ENCODE data around the gene ADORA1.
A peak's percentile ranks its signal among the peaks of the same experiment; 100 is the strongest.

ADORA1 gene

DNA sequence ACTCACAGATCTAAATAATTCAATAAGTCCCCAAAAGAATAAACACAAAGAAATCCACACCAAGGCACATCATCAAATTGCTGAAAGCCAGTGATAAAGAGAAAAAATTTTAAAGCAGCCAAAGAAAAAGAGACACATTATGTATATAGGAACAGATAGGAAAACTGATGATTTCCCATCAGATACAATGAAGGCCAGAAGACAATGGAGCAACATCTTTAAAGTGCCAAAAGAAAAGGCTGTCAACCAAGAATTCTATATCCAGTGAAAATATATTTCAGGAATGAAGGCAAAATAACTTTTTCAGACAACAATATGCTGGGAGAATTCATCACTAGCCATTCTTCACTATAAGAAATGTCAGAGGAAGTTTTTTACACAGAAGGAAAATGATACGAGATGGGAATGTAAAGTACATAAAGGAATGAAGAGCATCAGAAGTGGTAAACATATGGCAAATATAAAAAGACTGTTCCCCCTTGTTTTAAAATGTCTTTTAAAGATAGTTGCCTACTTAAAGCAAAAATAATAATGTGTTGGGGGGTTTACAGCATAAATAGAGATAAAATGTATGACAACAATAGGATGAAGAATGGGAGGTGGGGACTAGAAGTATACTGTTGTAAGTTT lies 32.4 kb upstream of the ADORA1 start:
- no peak for DNase-seq

DNA sequence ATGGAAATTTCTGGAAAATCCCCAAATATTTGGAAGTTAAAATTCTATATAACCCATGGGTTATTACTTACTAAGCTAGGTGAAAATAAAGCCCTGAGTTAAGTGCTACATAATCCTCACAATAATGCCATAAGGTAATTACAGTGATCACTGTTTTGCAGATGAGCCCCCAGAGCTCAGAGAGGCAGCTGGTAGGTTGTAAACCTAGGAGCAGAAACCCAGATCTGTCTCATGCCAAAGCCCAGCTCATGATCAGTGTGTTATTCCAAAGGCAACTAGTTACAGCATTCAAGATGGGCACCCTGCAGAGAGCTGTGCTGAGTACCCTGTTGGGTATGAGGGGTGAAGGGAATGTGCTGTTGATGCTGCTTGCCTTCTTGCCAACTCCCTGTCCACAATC lies 31.0 kb upstream of the ADORA1 start:
- DNase-seq, result no peak

DNA sequence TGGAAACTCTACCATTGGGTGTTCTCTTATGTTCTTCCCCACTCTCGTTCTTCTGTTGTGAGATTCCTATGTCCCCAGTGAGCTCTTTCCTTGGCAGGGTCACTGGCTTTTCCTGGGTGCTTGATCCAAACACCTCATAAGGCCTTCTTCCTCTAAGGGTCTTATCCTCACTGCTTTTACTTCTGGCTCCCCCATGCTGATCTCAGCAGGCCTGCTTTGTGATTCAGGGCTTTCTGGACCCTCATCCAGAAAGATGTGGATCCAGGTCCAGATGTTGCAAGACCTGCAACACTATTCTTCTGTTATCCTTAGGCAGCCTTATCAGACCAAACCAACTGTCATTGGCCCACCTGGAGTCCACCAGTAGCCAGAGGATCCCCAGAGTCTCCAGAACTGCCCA lies 30.5 kb upstream of the ADORA1 start:
- DNase-seq, result no peak

DNA sequence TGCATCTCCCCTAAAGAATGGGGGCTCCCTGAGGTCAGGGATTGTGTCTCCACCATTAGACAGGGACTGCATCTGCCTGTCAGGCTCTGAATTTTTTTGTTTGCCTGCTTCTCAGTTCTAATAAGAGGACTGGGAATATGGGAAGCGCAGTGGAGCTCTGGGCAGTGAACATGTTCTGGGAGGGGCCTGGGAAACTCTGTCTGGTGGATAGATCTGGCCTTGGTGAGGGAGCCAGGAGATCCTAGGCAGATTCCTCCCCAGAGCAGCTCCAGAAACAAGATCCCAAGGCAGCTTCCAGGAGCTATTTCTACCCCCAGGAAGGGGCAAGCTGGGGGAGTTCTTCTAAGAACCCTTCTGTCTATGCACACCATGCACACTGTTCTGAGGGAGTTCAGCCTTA lies 29.1 kb upstream of the ADORA1 start:
- no peak for DNase-seq

DNA sequence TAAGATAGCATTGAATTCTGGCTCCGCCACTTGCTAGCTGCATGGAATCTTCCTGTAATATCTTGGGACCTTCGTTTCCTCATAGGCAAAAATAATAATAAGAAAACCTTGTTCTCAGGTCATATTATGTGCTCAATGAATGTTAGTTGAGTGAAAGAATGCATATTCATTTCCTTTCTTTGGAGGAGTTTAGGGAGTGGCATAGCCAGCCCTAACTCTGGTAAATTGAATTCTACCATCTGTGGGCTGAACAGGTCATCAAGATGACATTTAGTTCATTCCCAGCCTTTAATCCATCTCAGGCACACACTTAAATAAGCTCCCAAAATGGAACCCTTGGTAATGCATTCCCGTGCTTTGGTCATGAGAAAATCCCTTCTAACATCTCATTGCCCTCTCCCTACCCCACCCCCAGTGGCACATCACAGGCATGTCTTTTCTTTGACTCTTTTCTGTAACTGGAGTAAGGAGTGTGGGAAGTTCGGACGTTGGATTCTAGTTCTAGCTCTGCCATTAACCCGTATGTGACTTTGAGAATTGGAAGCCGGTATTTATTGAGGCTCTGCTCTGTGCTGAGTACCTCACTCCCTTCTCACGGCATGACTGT lies 28.5 kb upstream of the ADORA1 start:
- no peak for DNase-seq

DNA sequence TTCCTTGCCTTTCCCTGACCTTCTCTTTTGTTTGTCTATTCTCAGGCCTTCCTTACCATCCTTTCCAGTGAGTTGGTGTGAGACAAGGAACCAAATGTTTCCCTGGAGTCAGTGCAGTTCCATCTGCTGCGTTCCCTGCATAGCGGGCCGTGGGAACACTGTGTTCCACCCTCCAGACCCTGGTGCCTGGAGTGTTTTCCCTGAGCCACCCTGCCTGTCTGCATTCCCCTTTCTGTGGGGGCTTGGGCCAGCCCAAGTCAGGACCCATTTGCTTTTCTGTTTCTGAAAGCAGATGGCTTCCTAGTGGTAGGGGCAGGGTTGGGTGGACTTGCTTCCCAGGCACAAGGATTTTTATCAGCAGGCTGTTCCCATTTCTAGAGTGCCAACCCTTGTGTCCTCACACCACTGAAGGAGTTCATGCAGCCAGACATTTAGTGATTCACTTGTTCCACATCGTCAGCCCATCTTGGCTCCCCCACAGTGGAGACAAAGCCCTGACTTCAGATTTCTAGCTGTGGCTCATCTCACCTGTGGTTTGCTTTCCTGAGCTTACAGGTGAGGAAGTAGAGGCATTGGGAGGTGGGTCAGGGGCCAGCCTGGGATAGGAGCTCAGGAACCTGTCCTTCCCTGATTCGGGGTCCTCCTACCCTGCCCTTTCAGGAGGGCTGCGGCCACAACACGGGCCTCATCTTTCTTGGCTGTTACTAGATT lies 27.6 kb upstream of the ADORA1 start:
- DNase-seq, result no peak

DNA sequence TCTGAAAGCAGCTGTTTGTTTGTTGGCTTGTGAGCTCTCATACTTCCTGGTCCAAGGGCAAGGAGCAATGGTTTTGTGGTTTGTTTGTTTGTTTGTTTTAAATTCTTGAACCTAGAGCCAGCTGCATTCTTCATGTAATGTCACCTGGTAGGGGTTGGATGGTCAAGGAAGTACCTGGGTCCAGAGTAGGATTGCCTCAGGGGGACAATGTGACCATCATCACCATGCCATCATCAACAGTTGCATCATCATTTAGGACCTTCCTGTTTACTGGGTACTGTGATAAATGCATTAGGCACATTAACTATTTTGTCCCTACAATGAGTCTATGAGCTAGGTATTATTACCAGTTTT lies 27.0 kb upstream of the ADORA1 start:
- DNase-seq, result no peak

DNA sequence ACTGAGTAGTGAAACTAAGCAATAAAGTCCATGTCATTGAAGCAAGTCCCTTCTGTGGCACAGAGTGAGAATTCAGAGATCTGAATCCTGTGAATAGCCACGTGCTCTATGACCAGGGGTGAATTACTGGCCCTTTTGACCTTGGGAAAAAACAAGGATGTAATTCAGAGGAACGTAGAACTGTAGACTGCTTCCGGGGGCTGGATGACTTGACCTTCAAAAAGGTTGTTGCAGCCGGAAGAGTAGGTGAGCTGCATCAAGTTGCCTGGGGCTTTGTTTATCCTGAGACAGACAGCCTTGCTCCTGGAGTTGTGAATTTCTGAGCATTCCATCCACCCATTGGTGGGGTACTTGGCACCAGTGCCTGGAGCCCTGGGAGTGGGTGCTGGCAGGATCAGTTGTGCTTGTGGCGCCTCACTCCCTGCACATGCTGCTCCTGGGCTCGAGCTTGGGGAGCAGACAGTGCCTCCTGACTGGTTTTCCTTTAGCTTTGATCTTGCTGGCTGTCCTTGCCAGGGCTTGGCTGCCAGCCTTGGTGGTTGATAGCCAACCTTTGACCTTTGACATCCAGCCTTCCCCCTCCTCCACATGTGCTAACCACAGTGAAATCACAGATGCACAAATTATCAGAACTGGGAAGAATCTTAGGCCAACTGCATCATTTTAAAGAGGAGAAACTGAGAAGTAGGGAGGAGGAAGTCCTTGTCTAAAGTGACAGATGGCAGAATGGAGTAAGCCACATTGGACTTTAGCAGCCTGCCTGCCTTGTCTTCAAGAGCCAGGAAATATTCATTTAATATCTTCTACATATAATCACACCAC lies 25.5 kb upstream of the ADORA1 start:
- no peak for DNase-seq

DNA sequence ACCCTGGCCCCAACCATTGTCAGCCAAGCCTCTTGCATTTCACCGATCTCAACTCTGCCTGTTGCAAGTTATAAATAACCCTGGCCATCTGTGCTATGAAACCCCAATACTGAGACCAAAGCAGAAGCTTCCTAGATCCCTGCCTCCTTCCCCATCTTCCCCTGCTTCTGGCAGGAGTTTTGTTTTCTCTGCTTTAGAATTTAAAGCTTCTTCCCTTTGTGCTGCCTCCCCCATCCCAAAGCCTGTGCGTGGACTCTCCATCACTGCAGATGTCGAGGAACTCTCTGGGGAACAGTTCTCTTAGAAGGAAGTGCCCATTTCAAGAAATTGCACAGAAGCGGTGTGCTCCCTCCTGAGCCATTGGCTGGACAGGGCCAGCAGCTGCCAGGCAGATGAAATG lies 24.3 kb upstream of the ADORA1 start:
- DNase-seq, result no peak

DNA sequence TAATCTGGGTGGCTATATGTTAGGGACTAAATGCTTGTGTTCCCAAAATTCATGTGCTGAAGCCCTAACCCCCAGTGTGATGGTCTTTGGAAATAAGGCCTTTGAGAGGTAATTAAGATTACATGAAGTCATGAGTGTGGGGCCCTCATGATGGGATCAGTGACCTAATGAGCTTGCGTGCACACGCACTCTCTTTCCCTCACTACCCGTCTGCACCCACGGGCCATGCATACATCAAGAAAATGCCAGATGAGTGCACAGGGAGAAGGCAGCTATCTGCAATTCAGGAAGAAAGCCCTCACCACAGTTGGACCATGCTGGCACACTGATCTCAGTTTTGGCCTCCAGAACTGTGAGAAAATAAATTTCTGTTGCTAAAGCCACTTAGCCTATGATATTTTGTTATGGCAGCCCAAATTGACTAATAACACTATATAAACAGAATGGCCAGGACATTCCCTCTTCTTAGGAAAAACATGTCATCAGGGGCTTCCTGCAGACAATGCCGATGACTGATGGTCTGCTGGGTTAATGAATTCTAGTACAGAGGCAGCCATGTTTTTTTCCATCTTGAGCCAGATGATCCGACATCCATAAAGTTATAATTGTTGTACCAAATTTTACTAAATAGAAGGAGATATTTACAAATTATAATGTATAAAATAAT lies 23.6 kb upstream of the ADORA1 start:
- no peak for DNase-seq

DNA sequence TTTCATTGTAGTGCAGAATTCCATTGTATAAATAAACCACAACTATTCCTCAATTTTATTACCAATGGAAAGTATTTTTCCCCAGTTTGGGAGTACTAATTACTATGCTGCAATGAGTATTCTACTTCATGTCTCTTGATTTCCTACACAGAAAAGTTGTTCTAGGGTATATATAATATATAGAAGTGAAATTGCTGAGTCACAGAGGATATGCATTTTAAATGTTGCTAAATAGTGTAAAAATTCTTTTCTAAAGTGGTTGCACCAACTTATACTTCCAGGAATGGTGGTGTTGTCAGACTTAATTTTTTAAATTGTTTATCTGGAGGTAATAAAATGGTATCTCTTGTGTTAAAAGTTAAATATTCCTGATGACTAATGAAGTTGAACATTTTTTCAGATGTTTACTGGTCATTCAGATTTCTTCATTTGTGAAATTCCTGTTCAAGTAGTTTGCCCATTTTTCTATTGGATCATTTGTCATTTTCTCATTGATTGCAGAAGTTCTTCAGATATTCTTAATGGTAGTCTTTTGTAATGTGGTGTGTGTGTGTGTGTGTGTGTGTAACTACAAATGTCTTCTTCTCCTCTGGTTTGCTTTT lies 22.6 kb upstream of the ADORA1 start:
- no peak for DNase-seq

DNA sequence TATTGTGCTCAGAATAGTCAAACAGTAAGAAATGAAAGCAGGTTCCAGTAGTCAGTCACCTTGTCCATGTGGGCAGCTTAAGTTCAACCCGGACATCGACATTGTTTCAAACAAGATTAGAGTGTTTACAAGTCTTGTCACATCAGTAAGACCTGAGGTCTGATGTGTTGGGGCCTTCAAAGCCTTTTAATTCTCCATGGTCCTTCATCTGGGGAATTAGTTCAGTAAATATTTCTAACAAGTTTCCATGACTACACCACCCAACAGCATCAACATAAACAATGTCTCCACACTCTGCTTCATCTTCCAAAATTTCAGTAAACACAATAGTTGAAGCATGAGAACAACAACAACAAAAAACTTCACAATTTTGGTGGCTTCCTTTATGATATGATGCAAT lies 15.1 kb upstream of the ADORA1 start:
- no peak for DNase-seq

DNA sequence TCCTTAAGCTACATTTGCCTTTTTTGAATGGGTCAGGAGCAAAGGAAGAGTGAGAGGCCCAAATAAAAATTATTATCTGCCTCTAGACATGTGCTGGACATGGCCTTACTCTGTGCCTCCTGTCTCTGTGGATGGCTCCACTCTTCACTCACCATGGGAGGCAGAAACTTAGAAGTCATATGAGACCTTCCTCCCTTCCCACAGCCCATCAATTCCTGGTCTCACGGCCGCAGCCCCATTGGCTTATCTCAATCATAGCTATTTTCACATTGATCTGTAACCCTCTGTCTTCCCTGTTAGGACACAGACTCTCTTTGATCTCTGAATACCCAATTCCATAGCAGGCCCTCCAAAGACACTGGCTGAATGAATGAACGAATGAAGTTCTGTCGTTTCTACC lies 14.2 kb upstream of the ADORA1 start:
- DNase-seq, result no peak

DNA sequence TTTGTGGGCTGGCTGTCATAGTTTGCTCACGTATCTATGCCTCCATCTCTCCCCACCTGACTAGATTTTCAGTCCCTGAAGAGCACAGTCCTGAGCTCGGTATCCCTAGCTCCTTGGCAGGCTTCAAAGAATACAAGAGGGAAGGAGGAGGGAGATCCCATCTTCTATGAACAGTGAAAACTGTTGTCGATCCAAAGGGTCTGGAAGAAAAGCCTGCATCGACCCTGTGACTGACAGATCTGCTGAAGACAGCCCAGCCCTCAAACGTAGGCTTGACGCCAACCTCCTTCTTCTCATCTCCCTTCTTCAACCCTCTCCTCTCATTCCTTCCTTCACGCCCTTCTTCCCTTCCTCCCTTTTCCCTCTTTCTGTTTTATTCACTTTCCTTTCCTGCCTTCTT lies 13.3 kb upstream of the ADORA1 start:
- no peak for DNase-seq

DNA sequence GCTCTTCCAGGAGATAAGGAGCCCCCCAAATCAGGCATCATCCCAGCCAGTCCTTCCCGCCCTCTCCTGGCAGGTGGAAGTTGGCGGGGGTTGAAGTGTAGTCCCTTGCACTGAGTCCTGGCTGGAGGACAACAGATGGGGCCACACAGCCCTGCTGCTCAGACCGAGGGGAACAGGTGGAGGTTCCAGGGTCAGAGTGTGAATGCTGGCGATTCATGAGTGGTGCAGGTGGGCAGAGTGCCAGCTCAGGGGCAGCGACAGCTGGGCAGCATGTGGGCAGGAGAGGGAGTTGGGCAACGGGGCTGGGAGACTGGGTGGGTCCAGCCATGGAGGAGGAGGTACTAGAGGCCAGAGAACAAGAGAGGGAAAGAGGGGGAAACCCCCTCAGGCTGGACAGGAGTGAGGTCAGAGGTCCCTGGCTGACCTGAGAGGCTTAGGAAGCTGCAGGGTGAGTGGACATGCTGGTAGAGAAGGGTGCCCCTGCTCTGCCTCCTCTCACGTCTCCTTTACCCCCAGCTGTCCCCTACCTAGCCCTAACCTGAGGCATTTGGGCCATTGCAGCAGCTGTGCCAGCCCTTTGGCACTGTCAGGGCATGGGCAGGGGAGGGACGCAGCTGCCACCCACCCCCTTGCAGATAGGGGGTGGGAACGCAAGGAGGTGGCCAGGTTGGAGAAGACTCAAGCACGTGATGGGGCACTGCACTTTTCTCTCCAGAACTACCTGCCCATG lies 11.3 kb upstream of the ADORA1 start:
- no peak for DNase-seq

DNA sequence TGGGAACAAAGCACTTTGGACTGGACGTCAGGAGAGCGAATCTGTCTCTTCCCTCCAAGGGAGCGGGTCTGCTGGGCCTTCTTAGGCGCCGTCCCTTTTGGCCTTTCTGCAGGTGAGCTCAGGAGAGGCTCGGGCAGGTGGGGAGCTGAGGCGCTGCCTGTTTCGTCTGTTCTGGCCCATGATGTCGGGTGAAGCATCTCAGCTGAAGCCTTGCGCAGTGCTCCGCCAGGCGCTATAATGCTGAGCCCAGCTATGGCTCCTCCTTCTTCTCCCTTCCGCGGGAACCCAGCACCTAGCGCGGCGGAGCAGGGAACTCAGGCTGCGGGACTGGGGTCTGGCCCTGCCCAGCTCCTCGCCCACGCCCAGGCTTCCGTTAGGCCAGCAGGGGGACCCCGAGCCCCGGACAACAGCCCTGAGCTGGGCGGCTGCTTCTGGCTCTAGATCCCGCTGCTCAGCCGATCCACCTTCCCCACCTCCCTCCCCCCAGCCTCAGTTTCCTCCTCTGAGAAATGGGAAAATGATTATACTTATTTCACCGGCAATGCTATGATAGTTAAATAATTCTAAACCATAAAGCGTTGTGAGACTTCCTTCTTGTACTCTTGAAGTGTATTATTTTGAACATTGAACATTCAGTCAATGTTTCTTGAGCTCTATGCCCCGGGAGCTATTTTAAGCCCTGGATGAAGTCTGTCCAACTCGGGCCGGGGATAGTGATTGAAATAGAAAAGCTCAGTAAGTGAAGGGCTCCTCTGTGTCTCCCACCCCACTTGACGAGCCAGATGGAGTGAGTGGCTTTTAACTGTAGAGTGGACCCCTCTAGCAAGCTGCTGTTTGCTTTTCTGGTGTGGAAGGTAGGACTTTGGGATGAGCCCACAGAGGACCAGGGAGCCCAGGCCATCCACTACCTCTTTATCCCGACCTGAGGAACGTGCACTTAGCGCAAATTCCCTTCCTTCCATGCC lies 9.6 kb upstream of the ADORA1 start:
- peak; percentile 72 for DNase-seq

DNA sequence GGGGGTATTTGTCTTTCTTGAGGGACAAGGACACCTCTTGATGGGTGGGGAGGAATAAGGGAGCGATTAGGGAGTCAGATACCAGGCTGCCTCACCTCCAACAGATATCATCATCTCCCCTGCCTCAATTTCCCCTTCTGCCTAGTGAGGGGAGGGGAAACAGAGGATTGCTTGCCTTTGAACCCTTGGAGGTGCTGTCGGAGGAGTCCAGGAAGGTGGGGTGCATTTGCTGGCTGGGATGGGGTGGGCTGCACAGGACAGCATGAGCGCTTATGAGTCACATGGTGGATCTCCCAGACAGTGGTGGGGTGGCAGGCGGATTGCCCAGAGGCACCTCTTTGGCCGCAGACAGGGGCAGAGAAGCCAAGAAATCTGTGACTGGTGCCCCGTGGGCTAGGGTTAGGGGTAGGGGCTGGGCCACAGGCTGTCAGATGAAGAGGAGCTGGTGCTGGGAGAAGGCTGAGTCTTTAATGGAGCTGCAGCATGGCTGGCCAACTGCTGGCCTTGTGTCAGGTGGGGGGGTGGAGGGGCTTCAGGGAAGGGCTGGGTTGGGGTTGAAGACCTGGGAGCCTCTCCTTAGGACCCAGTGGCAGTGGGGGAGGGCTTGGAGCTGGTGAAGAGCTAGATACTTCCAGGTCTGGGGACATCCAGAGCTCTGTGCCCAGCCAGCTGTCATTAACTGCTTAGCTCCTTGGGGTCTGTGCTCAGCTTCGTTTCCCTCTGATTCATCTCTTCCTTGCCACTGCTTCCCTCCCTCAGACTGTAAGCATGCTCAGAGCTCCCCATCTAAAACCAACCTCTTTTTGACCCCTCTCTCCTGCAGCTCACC lies 7.0 kb upstream of the ADORA1 start:
- DNase-seq, result no peak

DNA sequence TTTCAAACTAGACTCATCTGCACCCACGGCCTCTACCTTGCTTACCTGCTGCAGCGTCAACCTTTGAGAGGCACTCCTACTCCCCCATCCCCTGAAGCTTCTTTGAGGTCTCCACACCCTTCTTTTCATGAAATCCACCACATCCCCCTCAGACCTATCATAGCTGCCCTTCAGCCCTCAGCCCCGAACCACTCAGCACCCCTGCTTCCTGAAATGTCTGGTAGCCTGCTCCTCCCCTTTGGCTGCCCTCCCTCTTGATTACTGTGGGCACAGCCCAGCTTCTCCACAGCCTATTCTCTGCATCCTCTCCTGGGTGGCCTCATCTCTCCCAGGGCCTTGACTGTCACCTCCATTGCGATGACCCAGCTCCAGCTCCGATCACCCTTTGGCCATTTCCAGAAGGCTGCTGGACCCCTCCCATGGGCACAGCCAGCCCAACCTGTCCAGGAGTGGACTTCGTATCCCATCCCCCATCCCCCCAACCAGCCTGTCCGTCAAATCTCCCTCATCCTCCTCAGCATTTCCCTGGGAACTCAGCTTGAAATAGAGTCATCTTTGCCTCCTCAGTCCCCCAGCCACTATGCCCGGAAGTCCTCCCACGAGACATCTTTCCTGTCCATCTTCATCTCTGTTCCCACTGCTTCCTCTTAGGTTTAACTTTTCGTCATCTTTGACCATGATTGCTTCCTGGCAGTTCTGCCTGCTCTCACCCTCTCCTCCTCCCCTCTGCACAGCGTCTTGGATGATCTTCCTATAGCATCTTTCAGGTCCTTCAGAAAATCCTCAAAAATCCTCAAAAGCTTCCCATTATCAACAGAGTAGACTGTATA lies 6.1 kb upstream of the ADORA1 start:
- no peak for DNase-seq

DNA sequence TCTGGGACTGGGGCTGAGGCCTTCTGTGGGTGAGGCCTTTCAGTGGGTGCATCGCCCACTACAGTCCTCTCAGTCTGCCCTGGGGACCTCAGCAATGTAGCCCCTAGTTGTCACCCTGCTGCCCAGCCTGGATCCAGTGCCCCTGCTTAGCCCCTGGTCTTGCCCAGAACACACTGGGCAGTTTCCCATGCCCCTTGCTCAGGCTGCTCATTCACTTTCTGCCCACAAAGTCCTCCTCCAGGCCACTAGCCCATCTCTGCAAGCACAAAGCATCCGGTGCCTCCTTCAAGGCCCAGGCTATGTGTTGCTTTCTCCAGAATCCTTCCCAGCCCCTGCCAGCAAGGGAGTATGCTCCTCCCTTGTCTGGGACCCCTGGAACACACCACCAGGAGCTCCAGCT lies 5.4 kb upstream of the ADORA1 start:
- no peak for DNase-seq
